GM10266 (cell line): Measurements from ENCODE around the gene CERCAM.
"Not testable (repeated sequence)": the region's sequence is repeated elsewhere in the genome, so short reads cannot be mapped to it uniquely, and the experiment has no call there.

Experiments
- DNase-seq: peaks from one replicate; pipeline ENCODE4 v3.0.0; 2012; ENCODE audit errors: extremely low spot score
- CTCF ChIP-seq: IDR thresholded peaks from 2 replicates; pipeline ENCODE4 v1.5.1; 2012; ENCODE audit warnings: mild to moderate bottlenecking, low read depth; ENCODE audit not compliant: control insufficient read depth, insufficient read depth; ENCODE audit errors: missing control alignments

The CERCAM gene

DNA sequence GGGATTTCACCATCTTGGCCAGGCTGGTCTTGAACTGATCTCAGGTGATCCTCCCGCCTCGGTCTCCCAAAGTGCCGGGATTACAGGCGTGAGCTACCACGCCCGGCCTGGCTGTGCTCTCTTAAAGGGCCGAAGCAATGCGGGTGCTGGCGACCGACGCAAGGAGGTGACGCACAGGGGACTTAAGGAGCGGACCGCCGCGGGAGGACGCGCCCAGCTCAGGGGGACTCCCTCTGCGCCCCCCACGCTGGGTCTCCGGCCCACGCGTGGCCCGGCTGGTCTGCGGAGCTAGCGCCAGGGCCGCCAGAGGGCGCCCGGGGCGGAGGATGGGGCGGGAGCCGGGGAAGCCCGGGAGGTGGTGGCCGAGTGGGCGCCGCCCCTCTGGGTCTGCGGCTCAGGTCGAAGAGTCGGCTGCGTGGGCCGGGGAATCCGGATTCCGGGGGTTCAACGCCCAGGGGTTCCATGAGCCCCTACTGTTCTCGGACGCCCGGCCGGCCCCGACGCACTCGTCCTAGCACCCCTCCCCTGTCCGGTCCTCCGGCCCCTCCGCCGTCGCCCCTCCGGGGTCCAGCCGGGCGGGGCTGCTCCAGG, 502 bp upstream of the CERCAM start:
- DNase-seq, result peak; percentile 95
- TF ChIP-seq CTCF, result peak; percentile 94

DNA sequence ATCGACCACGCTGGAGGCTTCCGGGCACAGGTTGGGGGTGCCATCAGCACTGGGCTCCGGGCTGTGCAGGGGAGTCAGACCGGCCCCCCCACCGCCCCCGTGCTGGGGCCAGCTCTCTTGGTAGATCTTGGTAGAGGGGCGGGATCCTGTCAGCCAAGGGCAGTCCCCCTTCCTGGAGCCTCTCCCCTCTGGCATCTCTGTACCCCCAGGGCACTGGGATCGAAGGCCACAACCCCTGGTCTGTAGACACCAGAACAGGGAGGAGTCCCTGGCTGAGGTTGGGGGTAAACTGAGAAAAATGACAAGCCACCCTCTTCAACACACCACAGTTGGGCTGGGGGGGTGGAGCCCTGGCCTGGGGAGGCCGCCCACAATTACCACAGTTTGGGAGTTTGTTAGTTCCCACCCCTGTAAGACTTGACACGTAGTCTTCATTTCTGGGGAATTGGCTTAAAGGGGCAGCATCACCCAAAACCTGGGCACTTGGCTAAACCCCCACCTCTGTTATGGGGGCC, 882 bp downstream of the CERCAM start:
- DNase-seq, result no peak
- TF ChIP-seq CTCF, result no peak

DNA sequence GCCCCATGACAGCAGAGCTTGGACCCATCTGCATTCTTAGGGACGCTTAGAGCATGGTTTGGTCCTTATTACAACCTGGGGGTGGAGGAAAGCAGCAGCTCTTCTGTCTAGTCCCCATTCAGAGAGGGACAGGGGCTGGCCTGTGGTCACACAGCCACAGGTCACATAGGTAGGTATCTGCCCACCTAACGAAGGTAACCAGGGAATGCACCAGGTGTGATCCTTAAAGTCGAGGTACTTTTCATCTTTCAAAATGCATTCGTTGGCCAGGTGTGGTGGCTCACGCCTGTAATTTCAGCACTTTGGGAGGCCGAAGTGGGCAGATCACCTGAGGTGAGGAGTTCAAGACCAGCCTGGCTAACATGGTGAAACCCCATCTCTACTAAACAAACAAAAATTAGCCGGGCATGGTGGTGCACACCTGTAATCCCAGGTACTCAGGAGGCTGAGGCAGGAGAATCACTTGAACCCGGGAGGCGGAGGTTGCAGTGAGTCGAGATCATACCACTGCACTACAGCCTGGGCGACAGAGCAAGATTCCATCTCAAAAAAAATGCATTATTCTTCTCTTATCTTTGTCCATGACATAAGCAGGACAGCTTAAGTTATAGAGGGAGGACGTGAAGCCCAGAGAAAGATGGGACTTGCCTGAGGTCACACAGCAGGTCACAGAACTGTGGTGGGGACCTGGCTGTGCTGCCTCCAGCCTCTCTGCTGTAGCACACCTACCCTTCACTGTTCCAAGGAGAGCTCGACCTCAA, 1.5 kb downstream of the CERCAM start:
- not testable (repeated sequence) for DNase-seq

GRCh38 chr9:128422783-128423150, 2.1 kb downstream of the CERCAM start:
- no peak for TF ChIP-seq CTCF
- DNase-seq, result no peak

DNA sequence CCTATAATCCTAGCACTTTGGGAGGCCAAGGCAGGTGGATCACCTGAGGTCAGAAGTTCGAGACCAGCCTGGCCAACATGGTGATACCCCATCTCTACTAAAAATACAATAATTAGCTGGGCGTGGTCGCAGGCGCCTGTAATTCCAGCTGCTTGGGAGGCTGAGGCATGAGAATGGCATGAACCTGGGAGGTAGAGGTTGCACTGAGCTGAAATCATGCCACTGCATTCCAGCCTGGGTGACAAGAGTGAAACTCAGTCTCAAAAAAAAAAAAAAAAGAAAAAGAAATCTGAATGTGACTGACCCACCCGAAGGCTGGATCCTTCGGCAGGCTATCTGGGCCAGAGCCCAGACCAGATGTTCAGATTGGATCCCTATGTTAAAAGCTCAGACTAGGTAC, 2.7 kb downstream of the CERCAM start:
- DNase-seq, result not testable (repeated sequence)

GRCh38 chr9:128424268-128424780, 3.7 kb downstream of the CERCAM start:
- no peak for DNase-seq
- TF ChIP-seq CTCF, result no peak

DNA sequence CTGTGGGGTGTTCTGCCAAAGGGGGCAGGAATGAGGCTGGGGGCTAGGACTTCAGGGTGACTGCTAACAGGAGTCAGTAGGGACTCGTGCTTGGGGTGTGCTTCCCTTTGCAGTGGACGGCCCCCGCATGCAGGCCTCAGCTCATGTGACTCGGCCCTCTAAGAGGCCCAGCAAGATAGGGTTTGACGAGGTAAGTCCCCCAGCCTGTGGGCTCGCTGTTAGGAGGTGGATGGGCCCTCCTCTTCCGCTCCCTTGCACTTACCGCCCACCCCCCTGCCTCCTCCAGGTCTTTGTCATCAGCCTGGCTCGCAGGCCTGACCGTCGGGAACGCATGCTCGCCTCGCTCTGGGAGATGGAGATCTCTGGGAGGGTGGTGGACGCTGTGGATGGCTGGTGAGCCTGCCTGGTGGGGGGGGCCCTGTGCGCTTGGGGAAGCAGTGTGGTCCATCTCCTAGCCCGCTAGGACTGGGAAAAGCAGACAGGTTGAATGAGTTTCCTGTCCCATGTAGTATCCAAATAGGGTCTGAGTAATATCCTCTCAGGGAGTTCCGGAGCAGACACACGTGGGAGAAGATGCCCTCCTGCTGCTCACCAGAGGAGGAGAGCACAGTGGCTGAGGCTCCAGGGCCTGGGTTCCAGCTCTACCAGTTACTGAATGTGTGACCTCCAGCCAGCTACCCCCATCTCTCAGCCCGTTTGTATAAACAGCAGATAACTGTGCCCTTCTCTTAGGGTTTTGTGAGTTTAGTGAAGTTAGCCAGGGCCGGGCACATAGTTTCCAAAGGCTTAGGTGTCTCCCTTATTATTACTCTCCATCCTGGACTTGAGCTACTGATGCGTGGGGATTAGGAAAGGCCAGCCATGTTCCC, 8.2 kb downstream of the CERCAM start:
- no peak for TF ChIP-seq CTCF
- no peak for DNase-seq
